CD4-positive, alpha-beta memory T cell (primary cell): ENCODE data around the gene SERPINE1. TPM values are rescaled to one million over a fixed set of nuclear protein-coding genes. Genes with fewer than 3 reads are reported as not detected.
"Not testable (repeated sequence)": the region's sequence is repeated elsewhere in the genome, so short reads cannot be mapped to it uniquely, and the experiment has no call there.

ENCODE experiments used
- CTCF ChIA-PET: fragments of 350-600 bp; sonication (Branson Sonifier 250); formaldehyde crosslinking; loops from one replicate; lab custom pipeline; 2021; ENCODE audit warnings: inconsistent platforms; ENCODE audit not compliant: partially characterized antibody; lab: Charles Lee
- POLR2A ChIA-PET: fragments of 350-600 bp; sonication (Branson Sonifier 250); formaldehyde crosslinking; loops from one replicate; lab custom pipeline; 2021; ENCODE audit not compliant: partially characterized antibody; lab: Charles Lee
- DNase-seq, 5 donors: peaks; one replicate each; pipeline versions ENCODE4 v3.0.0 to v3.0.0-alpha.2; 2020 to 2022; ENCODE audit warnings: mixed read lengths in 1 of 5
- H3K27ac ChIP-seq: one replicate; pipeline ENCODE4 v1.7.0; 2013; ENCODE audit warnings: low read depth, low read length
- H3K27me3 ChIP-seq: 2 replicates; pipeline ENCODE4 v1.7.0; 2013; ENCODE audit warnings: mild to moderate bottlenecking, low read length, moderate library complexity; ENCODE audit not compliant: insufficient read depth
- H3K36me3 ChIP-seq: 2 replicates; pipeline ENCODE4 v1.7.0; 2013; ENCODE audit warnings: mild to moderate bottlenecking, low read length, moderate library complexity; ENCODE audit not compliant: insufficient read depth
- H3K4me1 ChIP-seq: 2 replicates; pipeline ENCODE4 v1.7.0; 2013; ENCODE audit warnings: mild to moderate bottlenecking, low read length, moderate library complexity; ENCODE audit not compliant: insufficient read depth
- H3K4me3 ChIP-seq, 2 donors: one replicate each; pipeline ENCODE4 v1.7.0; 2013; ENCODE audit warnings: low read length in 2 of 2, mild to moderate bottlenecking in 1 of 2
- H3K9me3 ChIP-seq, 2 donors: one replicate each; pipeline ENCODE4 v1.7.0; 2013; ENCODE audit warnings: low read length in 2 of 2, control low read depth in 1 of 2; ENCODE audit not compliant: control insufficient read depth in 1 of 2
- H3K27ac Mint-ChIP-seq, 7 donors: one replicate each; pipeline ENCODE4 v1.8.0; 2020 to 2021; ENCODE audit warnings: mixed read lengths in 7 of 7, mild to moderate bottlenecking in 6 of 7, inconsistent platforms in 3 of 7, moderate library complexity in 3 of 7
- H3K27me3 Mint-ChIP-seq, 2 donors: one replicate each; pipeline ENCODE4 v1.8.0; 2020 to 2021; ENCODE audit warnings: mixed read lengths in 2 of 2
- H3K36me3 Mint-ChIP-seq, 2 donors: one replicate each; pipeline ENCODE4 v1.8.0; 2020 to 2021; ENCODE audit warnings: mixed read lengths in 2 of 2, inconsistent platforms in 1 of 2, mild to moderate bottlenecking in 1 of 2
- H3K4me1 Mint-ChIP-seq, 4 donors: one replicate each; pipeline ENCODE4 v1.8.0; 2020 to 2021; ENCODE audit warnings: mixed read lengths in 4 of 4, mild to moderate bottlenecking in 1 of 4
- H3K4me3 Mint-ChIP-seq, 8 donors: one replicate each; pipeline ENCODE4 v1.8.0; 2020 to 2021; ENCODE audit warnings: mixed read lengths in 8 of 8, mild to moderate bottlenecking in 7 of 8, moderate library complexity in 6 of 8, inconsistent platforms in 3 of 8
- H3K9me3 Mint-ChIP-seq, 8 donors: one replicate each; pipeline ENCODE4 v1.8.0; 2020 to 2021; ENCODE audit warnings: mixed read lengths in 8 of 8, mild to moderate bottlenecking in 5 of 8, inconsistent platforms in 3 of 8, moderate library complexity in 1 of 8
- intact Hi-C: fragments of 100-400 bp; cut with micrococcal nuclease; formaldehyde crosslinking; loops from one replicate; pipeline ENCODE4 v1.15.1; 2023
- polyA plus RNA-seq, 2 donors: library from polyadenylated mRNA; unstranded; fragments of 300-500 nt; fragmentation: Illumina TruSeq; gene quantifications; one replicate each; pipeline ENCODE4 v1.2.3, GENCODE V29; 2021
- total RNA-seq, 2 experiments: library from RNA; stranded (reverse); gene quantifications; one replicate each; pipeline ENCODE4 v1.2.3, GENCODE V29; 2021

SERPINE1 gene
- total and polyA plus RNA-seq, 4 experiments from 2014 or later = 0.11 to 0.20 TPM; not detected in 2

GRCh38 chr7:101087334-101088068 lies 39.4 kb upstream of the SERPINE1 start:
- Histone ChIP-seq H3K27ac (peak overlapping the region; percentile 92), H3K27me3 (no peaks in the 10 kb centered on the region), H3K4me1 (peaks cover 42% of the 10 kb centered on the region), H3K9me3 (no peaks in the 10 kb centered on the region), H3K4me3 (no peak overlapping the region), H3K36me3 (peaks cover 26% of the 10 kb centered on the region)
- DNase-seq = no peak
- Mint-ChIP-seq H3K4me3 (peak overlapping the region in 1 of 8 donors; percentile 74), H3K36me3 (peaks cover 15 to 32% of the 10 kb centered on the region in 2 donors), H3K27me3 (no peaks in the 10 kb centered on the region), H3K9me3 (no peaks in the 10 kb centered on the region), H3K27ac (peak overlapping the region in 1 of 7 donors; percentile 35), H3K4me1 (peaks cover 17 to 52% (median 33%) of the 10 kb centered on the region in 4 donors)
- CTCF ChIA-PET = interaction anchor here (1.5 kb wide), 1 partner anchor 10 kb away, joined by 5 read pairs; no protein-coding TSS in a partner anchor
- POLR2A ChIA-PET = interaction anchor here (0.9 to 1.2 kb wide), 2 partner anchors 200 to 213 kb away, joined by 3 to 4 read pairs; partner anchors contain the start of gene SRRT
- intact Hi-C loops = no loop called here

GRCh38 chr7:101088069-101088425 lies 38.9 kb upstream of the SERPINE1 start:
- intact Hi-C loops = no loop called here
- Histone ChIP-seq H3K4me1 (peaks cover 42% of the 10 kb centered on the region), H3K27me3 (no peaks in the 10 kb centered on the region), H3K36me3 (peaks cover 26% of the 10 kb centered on the region), H3K4me3 (no peak overlapping the region), H3K9me3 (no peaks in the 10 kb centered on the region), H3K27ac (no peak overlapping the region)
- ChIA-PET POLR2A (interaction anchor here (0.9 kb wide), 1 partner anchor 213 kb away, joined by 4 read pairs; the partner anchor contains the start of gene SRRT), CTCF (interaction anchor here (1.5 kb wide), 1 partner anchor 11 kb away, joined by 5 read pairs; no protein-coding TSS in a partner anchor)
- Mint-ChIP-seq H3K9me3 (no peaks in the 10 kb centered on the region), H3K27me3 (no peaks in the 10 kb centered on the region), H3K4me1 (peaks cover 17 to 52% (median 33%) of the 10 kb centered on the region in 4 donors), H3K36me3 (peaks cover 15 to 34% of the 10 kb centered on the region in 2 donors), H3K4me3 (no peak overlapping the region), H3K27ac (no peak overlapping the region)
- DNase-seq = no peak

- Mint-ChIP-seq H3K4me1 (peaks cover 18 to 55% (median 35%) of the 10 kb centered on the region in 4 donors), H3K27me3 (no peaks in the 10 kb centered on the region), H3K9me3 (no peaks in the 10 kb centered on the region), H3K4me3 (peak overlapping the region in 3 of 8 donors; percentile 26 to 61 (median 43)), H3K36me3 (peaks cover 15 to 36% of the 10 kb centered on the region in 2 donors), H3K27ac (no peak overlapping the region)
- H3K9me3 ChIP-seq = no peaks in the 10 kb centered on the region
- H3K27ac ChIP-seq = no peak overlapping the region
- peaks cover 42% of the 10 kb centered on the region for H3K4me1 ChIP-seq
- peaks cover 26% of the 10 kb centered on the region for H3K36me3 ChIP-seq
- no peak for DNase-seq
- H3K4me3 ChIP-seq = no peak overlapping the region
- no peaks in the 10 kb centered on the region for H3K27me3 ChIP-seq
- ChIA-PET CTCF (no interaction called here), POLR2A (no interaction called here)
- intact Hi-C loops = no loop called here
Measured at GRCh38 chr7:101088858-101089529, 37.9 kb upstream of the SERPINE1 start.

GRCh38 chr7:101089876-101090275 lies 37.0 kb upstream of the SERPINE1 start:
- H3K9me3 ChIP-seq = no peaks in the 10 kb centered on the region
- Mint-ChIP-seq H3K36me3 (peaks cover 15 to 38% of the 10 kb centered on the region in 2 donors), H3K4me1 (peaks cover 21 to 56% (median 34%) of the 10 kb centered on the region in 4 donors), H3K4me3 (no peak overlapping the region), H3K27me3 (no peaks in the 10 kb centered on the region), H3K9me3 (no peaks in the 10 kb centered on the region), H3K27ac (no peak overlapping the region)
- DNase-seq = no peak
- POLR2A ChIA-PET = no interaction called here
- no peak overlapping the region for H3K4me3 ChIP-seq
- H3K36me3 ChIP-seq = peaks cover 26% of the 10 kb centered on the region
- intact Hi-C loops = no loop called here
- no peaks in the 10 kb centered on the region for H3K27me3 ChIP-seq
- H3K4me1 ChIP-seq = peaks cover 38% of the 10 kb centered on the region
- H3K27ac ChIP-seq = no peak overlapping the region
- CTCF ChIA-PET = interaction anchor here (1.7 kb wide), 1 partner anchor 13 kb away, joined by 4 read pairs; no protein-coding TSS in a partner anchor

GRCh38 chr7:101092266-101092905 lies 34.5 kb upstream of the SERPINE1 start:
- Mint-ChIP-seq H3K4me1 (peaks cover 18 to 46% (median 26%) of the 10 kb centered on the region in 4 donors), H3K36me3 (peaks cover 15 to 27% of the 10 kb centered on the region in 2 donors)
- DNase-seq, H3K27me3 Mint-ChIP-seq, intact Hi-C loops, H3K27ac Mint-ChIP-seq, H3K4me3 Mint-ChIP-seq, H3K27me3 ChIP-seq, H3K4me3 ChIP-seq, H3K9me3 Mint-ChIP-seq, CTCF ChIA-PET, H3K27ac ChIP-seq, H3K9me3 ChIP-seq, POLR2A ChIA-PET: not testable (repeated sequence)
- Histone ChIP-seq H3K4me1 (peaks cover 20% of the 10 kb centered on the region), H3K36me3 (peaks cover 20% of the 10 kb centered on the region)

- H3K4me3 ChIP-seq = no peak overlapping the region
- DNase-seq = no peak
- H3K4me1 ChIP-seq = peaks cover 15% of the 10 kb centered on the region
- peaks cover 12% of the 10 kb centered on the region for H3K36me3 ChIP-seq
- Mint-ChIP-seq H3K27ac (peak overlapping the region in 1 of 7 donors; percentile 10), H3K36me3 (peaks cover 15 to 22% of the 10 kb centered on the region in 2 donors), H3K4me1 (peaks cover 15 to 39% (median 26%) of the 10 kb centered on the region in 4 donors), H3K4me3 (no peak overlapping the region), H3K9me3 (no peaks in the 10 kb centered on the region), H3K27me3 (no peaks in the 10 kb centered on the region)
- no peaks in the 10 kb centered on the region for H3K9me3 ChIP-seq
- H3K27me3 ChIP-seq = no peaks in the 10 kb centered on the region
- POLR2A ChIA-PET = no interaction called here
- intact Hi-C loops = no loop called here
- CTCF ChIA-PET = no interaction called here
- no peak overlapping the region for H3K27ac ChIP-seq
Measured at GRCh38 chr7:101093906-101094305, 33.0 kb upstream of the SERPINE1 start.
